Uterus (tissue), 4 donors: Measurements from ENCODE around the gene GGT5. TPM values are rescaled to one million over a fixed set of nuclear protein-coding genes. Genes with fewer than 3 reads are reported as not detected.
A peak's percentile ranks its signal among the peaks of the same experiment; 100 is the strongest.

Experiments
- DNase-seq, 2 donors: peaks; one replicate each; pipeline ENCODE4 v3.0.0-alpha.2; 2019 to 2020
- H3K27ac ChIP-seq, 2 donors: fragments of 200-600 bp; sonication (generic); 1 replicate in 1 of 2; 2 replicates in 1 of 2; pipeline ENCODE4 v1.5.1; 2016 to 2018
- H3K27me3 ChIP-seq, 2 donors: fragments of 200-600 bp; sonication (generic); one replicate each; pipeline ENCODE4 v1.5.1; 2018 to 2019; ENCODE audit warnings: control low read depth in 1 of 2
- H3K36me3 ChIP-seq, 2 donors: fragments of 200-600 bp; sonication (generic); one replicate each; pipeline ENCODE4 v1.5.1; 2019; ENCODE audit warnings: control low read depth in 1 of 2
- H3K4me1 ChIP-seq, 2 donors: fragments of 200-600 bp; sonication (generic); one replicate each; pipeline ENCODE4 v1.5.1; 2018 to 2019; ENCODE audit warnings: control low read depth in 1 of 2
- H3K4me3 ChIP-seq, 2 donors: fragments of 200-600 bp; sonication (generic); 1 replicate in 1 of 2; 2 replicates in 1 of 2; pipeline ENCODE4 v1.5.1; 2018 to 2019; ENCODE audit warnings: mild to moderate bottlenecking in 1 of 2
- H3K9me3 ChIP-seq, 2 donors: fragments of 200-600 bp; sonication (generic); one replicate each; pipeline ENCODE4 v1.5.1; 2019; ENCODE audit warnings: control low read depth in 1 of 2
- POLR2A ChIP-seq, 2 donors: fragments of 450-650 bp; IDR thresholded peaks; one replicate each; pipeline ENCODE4 v1.6.1; 2016; ENCODE audit warnings: antibody characterized with exemption in 2 of 2, mild to moderate bottlenecking in 1 of 2, moderate library complexity in 1 of 2
- intact Hi-C: fragments of 100-400 bp; cut with DNase I; formaldehyde crosslinking; loops from one replicate; pipeline ENCODE4 v1.15.1; 2023; ENCODE audit warnings: low total_unique reads
- total RNA-seq, 4 donors: library from RNA; depleted of rRNA in 3 of 4; stranded (reverse); fragments of >200 nt in 3 of 4; gene quantifications; one replicate each; pipeline versions ENCODE4 v1.1.0 to v1.2.4, GENCODE V29; 2014 to 2023
- TF ChIP-seq, protein P1 (sequence below), 4 experiments: fragments of 200-600 bp in 2 of 4; fragments of 450-650 bp in 2 of 4; sonication (generic) in 2 of 4; IDR thresholded peaks; one replicate each; pipeline ENCODE4 v1.5.1; 2016 to 2019; ENCODE audit warnings: antibody characterized with exemption in 4 of 4, mild to moderate bottlenecking in 2 of 4, moderate library complexity in 1 of 4
- donor health status: DM: yes; HTN: yes; CAD: no.

Gene GGT5
- total RNA-seq, 4 donors from 2014 or later, result 4.1 to 95.9 (median 54.9) TPM

DNA sequence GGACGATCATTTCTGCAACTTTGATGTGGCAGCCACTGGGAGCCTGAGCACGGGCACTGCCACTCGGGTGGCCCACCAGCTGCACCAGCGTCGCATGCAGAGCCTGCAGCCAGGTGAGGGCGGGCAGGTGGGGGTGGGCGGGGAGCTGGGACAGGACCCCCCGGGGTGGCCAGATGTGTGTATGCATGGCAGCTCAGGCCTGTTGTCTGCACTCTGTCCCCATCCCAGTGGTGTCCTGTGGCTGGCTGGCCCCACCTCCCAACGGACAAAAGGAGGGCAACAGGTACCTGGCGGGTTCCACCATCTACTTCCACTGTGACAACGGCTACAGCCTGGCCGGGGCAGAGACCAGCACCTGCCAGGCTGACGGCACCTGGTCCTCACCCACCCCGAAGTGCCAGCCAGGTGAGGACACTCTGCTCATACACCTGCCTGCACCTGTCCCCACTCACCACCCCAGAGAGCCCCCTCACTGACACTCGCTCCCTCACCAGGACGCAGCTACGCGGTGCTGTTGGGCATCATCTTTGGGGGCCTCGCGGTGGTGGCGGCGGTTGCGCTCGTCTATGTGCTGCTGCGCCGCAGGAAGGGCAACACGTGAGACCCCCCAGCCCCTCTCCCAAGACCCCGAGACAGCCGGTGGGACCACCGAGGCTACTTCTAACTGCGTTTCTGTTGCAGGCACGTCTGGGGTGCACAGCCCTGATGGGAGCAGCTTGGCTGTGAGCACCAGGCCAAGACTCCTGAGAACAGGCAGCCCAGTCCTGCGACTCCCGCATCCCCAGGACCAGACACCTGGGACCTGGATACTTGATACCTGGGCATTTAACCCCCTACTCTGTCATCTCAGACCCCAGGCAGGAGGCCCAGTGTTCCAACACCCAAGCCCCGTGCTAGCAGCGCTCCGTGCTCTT lies 56.9 kb downstream of the GGT5 start:
- peak in 1 of 2 donors; percentile 15 for DNase-seq
- intact Hi-C loops, result loop anchor here (5.0 kb wide), 1 partner anchor 59 kb away; the partner anchor contains the start of gene GGT5
- no peaks in the 10 kb centered on the region for H3K9me3 ChIP-seq

DNA sequence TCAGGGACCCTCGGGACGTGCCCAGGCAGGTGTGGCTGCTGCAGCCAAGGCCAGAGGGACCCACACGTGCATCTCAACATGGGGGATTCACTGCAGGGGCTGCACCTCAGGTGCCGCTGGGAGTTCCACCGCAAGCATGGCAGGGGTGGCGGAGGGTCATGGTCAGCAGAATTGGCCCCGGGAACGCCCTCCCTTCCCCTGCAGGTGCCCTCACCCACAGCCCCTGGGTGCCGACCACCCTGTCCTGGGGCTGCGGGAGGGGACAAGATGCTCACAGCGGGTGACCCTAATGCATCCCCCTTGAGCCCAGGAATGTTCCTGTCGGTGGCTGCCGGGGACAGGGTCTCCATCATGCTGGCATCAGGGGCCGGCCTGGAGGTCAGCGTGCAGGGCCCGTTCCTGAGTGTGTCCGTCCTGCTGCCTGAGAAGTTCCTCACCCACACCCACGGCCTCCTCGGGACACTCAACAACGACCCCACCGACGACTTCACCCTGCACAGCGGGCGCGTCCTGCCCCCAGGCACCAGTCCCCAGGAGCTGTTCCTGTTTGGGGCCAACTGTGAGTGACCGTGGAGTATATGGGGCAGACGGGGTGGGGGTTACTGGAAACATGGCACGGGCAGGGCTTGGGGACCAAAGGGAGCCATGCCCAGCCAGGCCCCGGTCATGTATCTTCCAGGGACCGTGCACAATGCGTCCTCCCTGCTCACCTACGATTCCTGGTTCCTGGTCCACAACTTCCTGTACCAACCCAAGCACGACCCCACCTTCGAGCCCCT lies 57.8 kb downstream of the GGT5 start:
- peak in 1 of 2 donors; percentile 14 for DNase-seq
- H3K27me3 ChIP-seq, result no peaks in the 10 kb centered on the region
- peaks cover 0 to 7% of the 10 kb centered on the region in 2 donors for H3K4me1 ChIP-seq
- H3K27ac ChIP-seq, result no peak overlapping the region
- no peaks in the 10 kb centered on the region for H3K36me3 ChIP-seq
- intact Hi-C loops, result loop anchor here (5.0 kb wide), 1 partner anchor 60 kb away; the partner anchor contains the start of gene GGT5
- no peak overlapping the region for H3K4me3 ChIP-seq
- H3K9me3 ChIP-seq, result no peaks in the 10 kb centered on the region
- TF ChIP-seq, protein P1, sequence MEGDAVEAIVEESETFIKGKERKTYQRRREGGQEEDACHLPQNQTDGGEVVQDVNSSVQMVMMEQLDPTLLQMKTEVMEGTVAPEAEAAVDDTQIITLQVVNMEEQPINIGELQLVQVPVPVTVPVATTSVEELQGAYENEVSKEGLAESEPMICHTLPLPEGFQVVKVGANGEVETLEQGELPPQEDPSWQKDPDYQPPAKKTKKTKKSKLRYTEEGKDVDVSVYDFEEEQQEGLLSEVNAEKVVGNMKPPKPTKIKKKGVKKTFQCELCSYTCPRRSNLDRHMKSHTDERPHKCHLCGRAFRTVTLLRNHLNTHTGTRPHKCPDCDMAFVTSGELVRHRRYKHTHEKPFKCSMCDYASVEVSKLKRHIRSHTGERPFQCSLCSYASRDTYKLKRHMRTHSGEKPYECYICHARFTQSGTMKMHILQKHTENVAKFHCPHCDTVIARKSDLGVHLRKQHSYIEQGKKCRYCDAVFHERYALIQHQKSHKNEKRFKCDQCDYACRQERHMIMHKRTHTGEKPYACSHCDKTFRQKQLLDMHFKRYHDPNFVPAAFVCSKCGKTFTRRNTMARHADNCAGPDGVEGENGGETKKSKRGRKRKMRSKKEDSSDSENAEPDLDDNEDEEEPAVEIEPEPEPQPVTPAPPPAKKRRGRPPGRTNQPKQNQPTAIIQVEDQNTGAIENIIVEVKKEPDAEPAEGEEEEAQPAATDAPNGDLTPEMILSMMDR (IDR thresholded peaks at IDR 0.05), result no peak
- no peak for TF ChIP-seq POLR2A (IDR thresholded peaks at IDR 0.05)

More for the DNA sequence above, 56.9 kb downstream of the GGT5 start:
- no peaks in the 10 kb centered on the region for H3K27me3 ChIP-seq
- no peak for TF ChIP-seq POLR2A (IDR thresholded peaks at IDR 0.05)
- no peak overlapping the region for H3K27ac ChIP-seq
- H3K4me3 ChIP-seq, result no peak overlapping the region
- peaks cover 0 to 7% of the 10 kb centered on the region in 2 donors for H3K4me1 ChIP-seq
- H3K36me3 ChIP-seq, result no peaks in the 10 kb centered on the region

DNA sequence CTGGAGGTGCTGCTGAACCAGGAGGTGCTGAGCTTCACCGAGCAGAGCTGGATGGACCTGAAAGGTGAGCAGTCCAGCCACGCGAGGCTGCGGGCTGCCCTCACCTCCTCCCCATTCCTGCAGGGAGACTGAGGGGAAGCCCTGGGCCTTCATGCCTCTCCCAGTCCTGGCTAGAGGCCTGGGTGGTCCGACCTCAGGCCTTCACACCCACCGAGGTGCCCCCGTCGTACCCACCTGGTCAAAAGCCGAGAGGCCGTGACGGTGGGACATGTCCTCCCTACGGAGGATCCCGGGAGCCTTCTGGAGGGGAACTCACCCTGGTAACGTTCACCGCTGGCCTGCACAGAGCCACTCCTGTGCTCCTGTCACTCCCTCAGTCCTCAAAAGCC lies 58.5 kb downstream of the GGT5 start:
- Histone ChIP-seq H3K4me1 (peaks cover 0 to 7% of the 10 kb centered on the region in 2 donors), H3K9me3 (no peaks in the 10 kb centered on the region), H3K27me3 (no peaks in the 10 kb centered on the region), H3K4me3 (no peak overlapping the region), H3K36me3 (no peaks in the 10 kb centered on the region), H3K27ac (no peak overlapping the region)
- intact Hi-C loops, result loop anchor here (5.0 kb wide), 1 partner anchor 61 kb away; the partner anchor contains the start of gene GGT5
- TF ChIP-seq, protein P1 (IDR thresholded peaks at IDR 0.05), result no peak
- no peak for TF ChIP-seq POLR2A (IDR thresholded peaks at IDR 0.05)
- DNase-seq, result peak in 1 of 2 donors; percentile 15

DNA sequence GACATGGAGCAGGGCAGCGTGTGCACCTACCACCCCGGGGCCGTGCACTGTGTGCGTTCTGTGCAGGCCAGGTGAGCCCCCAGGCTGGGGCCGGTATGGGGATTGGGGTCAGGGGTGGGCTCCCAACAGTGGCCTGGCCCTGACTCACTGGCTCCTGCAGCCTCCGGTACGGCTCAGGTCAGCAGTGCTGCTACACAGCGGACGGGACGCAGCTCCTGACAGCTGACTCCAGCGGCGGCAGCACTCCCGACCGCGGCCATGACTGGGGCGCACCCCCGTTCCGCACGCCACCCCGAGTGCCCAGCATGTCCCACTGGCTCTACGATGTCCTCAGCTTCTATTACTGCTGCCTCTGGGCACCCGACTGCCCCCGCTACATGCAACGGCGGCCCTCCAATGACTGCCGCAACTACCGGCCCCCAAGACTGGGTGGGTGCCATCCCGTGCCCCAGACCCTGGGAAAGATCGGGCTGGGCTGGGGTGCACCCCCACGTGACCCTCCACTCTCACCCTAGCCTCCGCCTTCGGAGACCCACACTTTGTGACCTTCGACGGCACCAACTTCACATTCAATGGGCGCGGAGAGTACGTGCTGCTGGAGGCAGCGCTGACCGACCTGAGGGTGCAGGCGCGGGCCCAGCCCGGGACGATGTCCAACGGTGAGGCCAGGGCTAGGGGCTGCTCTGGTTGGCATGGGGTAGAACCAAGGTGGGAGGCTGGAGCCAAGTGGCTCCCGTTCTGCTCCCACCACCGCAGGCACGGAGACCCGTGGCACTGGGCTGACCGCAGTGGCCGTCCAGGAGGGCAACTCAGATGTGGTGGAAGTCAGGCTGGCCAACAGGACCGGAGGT lies 59.2 kb downstream of the GGT5 start:
- peak in 1 of 2 donors; percentile 13 for DNase-seq
- H3K4me1 ChIP-seq, result peaks cover 0 to 7% of the 10 kb centered on the region in 2 donors
- intact Hi-C loops, result loop anchor here (5.0 kb wide), 1 partner anchor 62 kb away; the partner anchor contains the start of gene GGT5

More for the DNA sequence above, 59.2 kb downstream of the GGT5 start:
- Histone ChIP-seq H3K27me3 (no peaks in the 10 kb centered on the region), H3K4me3 (no peak overlapping the region), H3K27ac (no peak overlapping the region), H3K36me3 (no peaks in the 10 kb centered on the region), H3K9me3 (no peaks in the 10 kb centered on the region)
- TF ChIP-seq, protein P1 (IDR thresholded peaks at IDR 0.05), result no peak
- no peak for TF ChIP-seq POLR2A (IDR thresholded peaks at IDR 0.05)
